HG02870 (cell line): Measurements from ENCODE around the gene OLFM4.

Source experiments
- ATAC-seq: cut with Tn5 transposase; IDR thresholded peaks from one replicate; pipeline ENCODE4 v1.9.1; 2021; ENCODE audit warnings: mild to moderate bottlenecking, moderate library complexity; ENCODE audit not compliant: unreplicated experiment

The OLFM4 gene

GRCh38 chr13:53064731-53065130, 36.1 kb downstream of the OLFM4 start:
- ATAC-seq: no peak

DNA sequence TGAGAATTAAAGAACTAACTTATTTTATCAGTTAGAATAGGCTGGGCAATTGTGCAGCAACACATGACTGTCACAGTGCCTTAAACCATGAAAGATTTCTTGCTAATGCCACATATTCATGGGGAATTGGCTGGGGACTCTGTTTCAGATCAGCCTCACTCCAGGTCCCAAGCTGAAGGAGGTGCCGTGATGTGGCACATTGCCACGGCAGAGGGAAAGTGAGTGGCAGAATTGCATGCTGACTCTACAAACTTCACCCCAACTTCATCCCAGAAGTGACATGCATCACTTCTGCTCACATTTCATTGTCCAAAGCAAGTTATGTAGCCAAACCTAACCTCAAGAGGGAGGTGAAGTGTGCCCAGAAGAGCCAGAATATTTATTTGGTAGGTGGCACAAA, 37.8 kb downstream of the OLFM4 start:
- ATAC-seq: no peak

- no peak for ATAC-seq
Observed at GRCh38 chr13:53068585-53069520, 40.2 kb downstream of the OLFM4 start.

- ATAC-seq: no peak
Observed at GRCh38 chr13:53069800-53070199, 41.2 kb downstream of the OLFM4 start.

DNA sequence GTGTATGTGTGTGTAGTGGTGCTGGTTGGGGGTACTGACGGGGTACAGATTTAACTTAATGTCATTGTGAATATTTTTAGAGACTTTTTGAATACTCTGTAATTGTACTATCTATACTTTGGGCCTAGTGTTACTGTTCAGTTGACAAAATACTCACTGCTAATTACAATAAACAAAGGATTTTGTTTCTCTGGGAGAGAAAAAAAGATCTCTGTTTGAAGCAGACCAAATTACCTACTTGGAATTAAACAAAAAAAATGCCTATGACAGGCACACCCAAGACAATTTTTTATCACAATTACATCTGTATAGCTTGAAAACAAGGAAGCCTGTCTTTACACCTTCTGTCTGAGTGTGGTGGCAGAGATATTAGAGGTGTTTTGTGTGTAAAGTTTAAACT, 45.1 kb downstream of the OLFM4 start:
- ATAC-seq: no peak

- ATAC-seq: no peak
Observed at GRCh38 chr13:53074114-53074513, 45.5 kb downstream of the OLFM4 start.

DNA sequence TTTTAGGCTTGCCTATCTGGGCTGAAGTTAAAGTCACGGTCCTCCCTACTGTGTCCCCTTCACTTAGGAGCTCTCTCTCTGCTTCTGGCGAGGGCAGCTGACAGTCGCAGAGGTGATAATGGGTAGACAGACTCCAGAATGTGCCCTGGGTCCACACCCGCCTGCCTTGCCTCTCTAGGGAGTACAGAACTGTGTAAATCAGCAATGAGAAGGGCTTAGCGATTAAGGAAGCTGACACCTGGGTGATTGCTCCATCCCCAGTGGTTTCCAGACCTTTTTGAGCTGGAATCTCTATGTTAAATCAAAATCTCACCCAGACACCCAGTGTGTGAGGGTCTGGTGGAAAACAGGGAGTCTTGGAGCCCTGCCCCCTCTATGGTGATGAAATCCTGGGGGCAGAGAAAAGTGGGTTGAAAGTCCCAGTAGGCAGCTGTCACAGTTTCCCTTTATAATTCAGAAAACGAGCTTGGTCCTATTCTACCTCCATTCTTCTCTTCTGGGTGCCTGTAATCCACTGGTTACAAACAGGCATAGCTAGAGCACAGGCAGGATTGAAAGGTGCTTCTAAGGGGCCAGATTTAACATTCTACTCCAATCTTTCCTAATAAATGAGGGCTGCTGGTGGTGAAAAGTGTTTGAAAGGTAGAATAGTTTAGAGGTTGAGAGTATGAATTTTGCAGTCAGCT, 46.9 kb downstream of the OLFM4 start:
- ATAC-seq: no peak

DNA sequence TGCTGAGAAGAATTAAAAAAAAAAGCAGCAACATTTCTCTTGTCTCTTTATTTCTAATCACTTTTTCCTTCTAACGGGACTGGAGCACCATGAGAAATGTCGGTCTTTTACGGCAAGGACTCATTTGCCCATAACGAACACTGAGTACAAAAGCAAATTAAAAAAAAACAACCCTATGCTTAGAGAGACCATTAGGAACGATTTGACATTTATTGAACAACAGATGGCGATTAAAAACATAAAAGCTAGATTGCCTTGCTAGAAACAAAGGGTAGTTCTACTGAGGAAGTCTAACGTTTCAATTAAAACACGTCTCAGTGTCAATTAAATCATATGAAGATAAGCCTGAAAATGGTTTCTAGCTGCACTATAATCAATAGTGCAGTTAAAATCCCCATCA, 51.1 kb downstream of the OLFM4 start:
- no peak for ATAC-seq

DNA sequence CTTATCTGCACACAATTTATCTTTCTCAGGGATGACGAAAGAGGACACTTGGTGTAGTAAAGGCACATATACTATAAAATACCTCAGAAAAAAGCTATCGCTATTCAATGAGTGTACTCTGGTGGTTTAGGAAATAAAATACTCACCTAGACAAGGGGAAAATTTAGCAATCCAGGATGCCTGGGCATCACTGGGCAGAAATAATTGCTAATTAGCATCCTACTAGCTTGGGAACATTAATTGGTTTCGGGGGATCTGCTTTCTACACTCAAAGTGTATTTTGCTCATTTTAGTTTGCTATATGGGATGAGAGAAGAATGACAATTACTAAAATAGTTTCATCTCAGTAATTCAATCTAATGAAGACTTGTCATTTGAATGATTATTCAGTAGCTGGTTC, 60.3 kb downstream of the OLFM4 start:
- ATAC-seq: no peak

- ATAC-seq: no peak
Observed at GRCh38 chr13:53089951-53090350, 61.3 kb downstream of the OLFM4 start.

DNA sequence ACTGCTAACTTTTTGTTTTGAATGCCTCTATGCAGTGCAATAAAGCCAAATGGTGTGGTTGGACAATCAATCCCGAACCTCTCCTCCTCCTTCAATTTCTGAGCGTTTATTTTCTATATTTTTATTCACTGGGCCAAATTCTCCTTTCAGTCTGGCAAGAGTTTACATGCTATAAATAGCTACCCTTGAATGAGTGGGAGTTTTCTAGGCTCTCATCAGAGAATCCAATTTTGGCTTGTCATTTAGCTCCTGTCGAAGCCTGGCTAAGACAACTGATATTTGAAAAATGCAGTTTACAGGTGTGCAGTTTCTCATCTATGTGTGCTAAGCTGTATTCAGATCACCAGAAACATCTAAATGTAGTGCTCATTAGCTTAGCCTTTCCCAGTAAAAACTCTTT, 61.8 kb downstream of the OLFM4 start:
- ATAC-seq: no peak

- ATAC-seq: no peak
Observed at GRCh38 chr13:53092931-53093330, 64.3 kb downstream of the OLFM4 start.

GRCh38 chr13:53098455-53098854, 69.8 kb downstream of the OLFM4 start:
- ATAC-seq: no peak

- ATAC-seq: no peak
Observed at GRCh38 chr13:53100394-53101063, 71.9 kb downstream of the OLFM4 start.
